ENCODE measurements around the gene NT5E.
"Not testable (repeated sequence)": the region's sequence is repeated elsewhere in the genome, so short reads cannot be mapped to it uniquely, and the experiment has no call there.

NT5E gene

DNA sequence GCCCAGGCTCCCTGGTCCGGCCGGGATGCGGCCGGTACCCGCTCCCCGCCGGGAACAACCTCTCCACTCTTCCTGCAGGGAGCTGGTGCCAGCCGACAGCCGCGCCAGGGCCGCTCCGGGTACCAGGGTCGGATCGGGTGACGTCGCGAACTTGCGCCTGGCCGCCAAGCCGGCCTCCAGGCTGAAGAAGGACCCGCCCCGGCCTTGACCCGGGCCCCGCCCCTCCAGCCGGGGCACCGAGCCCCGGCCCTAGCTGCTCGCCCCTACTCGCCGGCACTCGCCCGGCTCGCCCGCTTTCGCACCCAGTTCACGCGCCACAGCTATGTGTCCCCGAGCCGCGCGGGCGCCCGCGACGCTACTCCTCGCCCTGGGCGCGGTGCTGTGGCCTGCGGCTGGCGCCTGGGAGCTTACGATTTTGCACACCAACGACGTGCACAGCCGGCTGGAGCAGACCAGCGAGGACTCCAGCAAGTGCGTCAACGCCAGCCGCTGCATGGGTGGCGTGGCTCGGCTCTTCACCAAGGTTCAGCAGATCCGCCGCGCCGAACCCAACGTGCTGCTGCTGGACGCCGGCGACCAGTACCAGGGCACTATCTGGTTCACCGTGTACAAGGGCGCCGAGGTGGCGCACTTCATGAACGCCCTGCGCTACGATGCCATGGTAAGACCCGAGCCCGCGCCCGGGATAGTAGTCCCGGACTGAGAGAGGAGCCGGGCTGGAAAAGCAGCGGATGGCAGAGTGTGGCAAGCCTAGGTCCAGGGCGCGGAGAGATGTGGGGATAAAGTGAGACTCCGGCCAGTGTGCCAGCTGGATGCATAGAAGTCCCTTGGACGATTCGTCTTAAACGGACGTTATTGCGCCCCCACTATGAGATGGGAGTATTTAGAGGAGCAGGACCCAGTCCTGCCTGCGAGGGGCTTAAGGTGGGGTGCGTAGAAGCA, at the start of gene NT5E:
TSS of gene NT5E (plus strand) at position 266 of the 942 bp plus-strand sequence. CDS start at position 323, 57 bp downstream.
- peak; percentile 46 to 77 for DNase-seq (ENCODE audit: low spot score in 2 of 2)
- peaks cover 16% of the 10 kb centered on the region for H3K36me3 Mint-ChIP-seq
- H3K4me1 Mint-ChIP-seq, result peaks cover 55% of the 10 kb centered on the region
- no peaks in the 10 kb centered on the region for H3K9me3 Mint-ChIP-seq
- H3K27ac Mint-ChIP-seq, result peak within 1 kb of the TSS; percentile 97
- peak within 1 kb of the TSS; percentile 99 for H3K4me3 Mint-ChIP-seq
- ATAC-seq, result peak; percentile 83

DNA sequence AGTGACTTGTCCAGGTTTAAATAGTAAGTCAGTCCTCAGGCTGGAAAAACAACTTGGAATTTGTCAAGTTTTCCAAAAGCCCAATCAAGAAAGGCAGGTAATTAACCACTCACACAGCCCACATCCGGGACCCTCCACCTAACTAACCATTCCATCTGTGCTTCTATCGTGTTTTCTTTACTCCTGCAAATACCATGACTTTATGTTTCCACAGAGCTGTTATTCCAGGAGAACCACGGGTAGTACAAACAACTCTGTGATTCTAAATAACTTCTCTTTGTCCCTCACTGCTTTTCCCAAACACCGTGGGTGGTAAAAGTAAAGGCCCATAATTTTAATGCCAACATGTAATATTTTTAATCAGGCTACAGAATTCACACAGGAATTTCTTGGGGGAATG, 49.6 kb upstream of the NT5E start:
- Mint-ChIP-seq H3K27ac (no peak overlapping the region), H3K4me3 (no peak overlapping the region), H3K9me3 (no peaks in the 10 kb centered on the region), H3K36me3 (no peaks in the 10 kb centered on the region), H3K4me1 (peaks cover 22% of the 10 kb centered on the region)
- ATAC-seq (no peak), DNase-seq (ENCODE audit: low spot score in 2 of 2) (no peak)

DNA sequence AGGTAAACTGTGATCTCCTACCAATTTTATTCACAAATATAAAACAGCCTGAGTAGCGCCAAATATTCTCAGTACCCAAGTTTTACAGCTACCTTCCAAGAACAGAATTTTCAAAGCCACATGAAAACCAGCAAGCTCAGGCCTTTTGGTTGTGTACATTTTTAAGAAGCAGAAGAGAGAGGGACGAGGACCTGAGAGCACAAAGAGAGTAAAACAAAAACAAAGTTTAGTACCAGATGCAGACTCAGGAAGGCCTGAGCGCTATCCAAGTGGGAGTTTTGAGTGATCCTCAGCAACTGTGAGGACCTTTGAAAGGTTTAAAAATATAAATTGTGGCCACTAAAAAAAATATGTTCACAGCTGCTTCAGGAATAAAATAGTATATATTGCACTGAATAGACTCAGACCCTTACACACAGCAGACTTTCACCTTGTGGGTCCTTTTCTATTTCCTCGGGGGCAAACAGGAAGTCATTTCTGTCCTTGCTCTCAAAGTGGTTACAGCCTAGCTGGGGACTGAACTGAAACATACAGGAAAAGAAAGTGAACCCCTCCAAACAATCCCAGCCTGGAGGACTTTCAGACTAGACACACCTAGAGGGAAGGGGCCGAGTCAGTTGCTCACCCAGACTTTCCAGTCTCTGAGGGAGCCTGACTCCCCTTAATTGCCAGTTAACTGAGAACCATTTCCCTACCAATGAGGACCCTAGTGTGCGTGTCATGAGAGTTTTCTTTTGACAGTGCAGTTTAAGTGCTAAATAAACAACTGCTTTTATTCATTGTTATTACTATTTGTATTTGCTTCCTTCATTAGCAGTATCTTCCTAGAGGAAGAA, 48.5 kb upstream of the NT5E start:
- no peak overlapping the region for H3K4me3 Mint-ChIP-seq
- no peak for DNase-seq (ENCODE audit: low spot score in 2 of 2)
- H3K27ac Mint-ChIP-seq, result peak overlapping the region; percentile 75
- H3K9me3 Mint-ChIP-seq, result no peaks in the 10 kb centered on the region
- peaks cover 29% of the 10 kb centered on the region for H3K4me1 Mint-ChIP-seq
- ATAC-seq, result peak; percentile 49
- no peaks in the 10 kb centered on the region for H3K36me3 Mint-ChIP-seq

DNA sequence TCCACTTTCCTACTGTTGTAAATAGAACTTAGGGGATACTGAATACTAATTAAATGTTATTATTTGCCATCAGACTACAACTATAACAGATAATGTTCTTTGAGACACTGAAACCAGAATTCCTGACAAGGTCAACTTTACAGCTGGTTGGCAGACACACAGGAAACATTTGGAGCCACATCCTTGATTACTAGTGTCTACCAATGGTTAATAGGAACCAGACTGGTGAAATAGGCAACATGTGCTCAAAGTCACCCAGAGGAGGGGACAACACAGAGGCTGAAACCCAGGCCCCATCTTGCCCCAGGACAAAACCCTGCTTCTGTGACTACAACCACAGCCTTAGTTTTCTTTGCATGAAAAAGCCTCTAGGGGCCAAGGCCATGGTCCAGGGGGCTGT, 47.8 kb upstream of the NT5E start:
- ATAC-seq, result no peak
- H3K9me3 Mint-ChIP-seq, result no peaks in the 10 kb centered on the region
- DNase-seq (ENCODE audit: low spot score in 2 of 2), result no peak
- H3K27ac Mint-ChIP-seq, result peak overlapping the region; percentile 75
- no peak overlapping the region for H3K4me3 Mint-ChIP-seq
- H3K36me3 Mint-ChIP-seq, result no peaks in the 10 kb centered on the region
- peaks cover 33% of the 10 kb centered on the region for H3K4me1 Mint-ChIP-seq

DNA sequence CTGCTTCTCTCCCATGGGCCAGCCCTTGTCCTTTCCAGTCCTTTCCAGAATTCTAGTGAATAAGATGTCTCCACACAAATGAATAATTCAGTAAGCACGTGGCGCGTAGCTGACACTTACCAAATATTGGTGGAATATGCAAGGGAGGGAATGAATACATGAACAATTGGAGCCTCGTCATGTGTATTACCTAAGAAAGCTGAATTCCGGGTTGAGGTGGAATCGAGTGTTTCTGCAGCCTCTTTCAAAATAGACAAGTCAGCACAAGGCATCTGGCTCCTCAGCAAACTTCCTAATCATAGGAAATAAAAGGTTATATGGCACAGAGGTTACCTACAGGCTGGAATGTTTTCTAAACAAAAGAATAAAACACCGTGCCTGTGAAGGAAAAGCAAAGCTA, 47.0 kb upstream of the NT5E start:
- H3K4me1 Mint-ChIP-seq, result peaks cover 37% of the 10 kb centered on the region
- H3K36me3 Mint-ChIP-seq, result no peaks in the 10 kb centered on the region
- no peak overlapping the region for H3K4me3 Mint-ChIP-seq
- H3K9me3 Mint-ChIP-seq, result no peaks in the 10 kb centered on the region
- DNase-seq (ENCODE audit: low spot score in 2 of 2) (no peak), ATAC-seq (no peak)
- H3K27ac Mint-ChIP-seq, result peak overlapping the region; percentile 75

DNA sequence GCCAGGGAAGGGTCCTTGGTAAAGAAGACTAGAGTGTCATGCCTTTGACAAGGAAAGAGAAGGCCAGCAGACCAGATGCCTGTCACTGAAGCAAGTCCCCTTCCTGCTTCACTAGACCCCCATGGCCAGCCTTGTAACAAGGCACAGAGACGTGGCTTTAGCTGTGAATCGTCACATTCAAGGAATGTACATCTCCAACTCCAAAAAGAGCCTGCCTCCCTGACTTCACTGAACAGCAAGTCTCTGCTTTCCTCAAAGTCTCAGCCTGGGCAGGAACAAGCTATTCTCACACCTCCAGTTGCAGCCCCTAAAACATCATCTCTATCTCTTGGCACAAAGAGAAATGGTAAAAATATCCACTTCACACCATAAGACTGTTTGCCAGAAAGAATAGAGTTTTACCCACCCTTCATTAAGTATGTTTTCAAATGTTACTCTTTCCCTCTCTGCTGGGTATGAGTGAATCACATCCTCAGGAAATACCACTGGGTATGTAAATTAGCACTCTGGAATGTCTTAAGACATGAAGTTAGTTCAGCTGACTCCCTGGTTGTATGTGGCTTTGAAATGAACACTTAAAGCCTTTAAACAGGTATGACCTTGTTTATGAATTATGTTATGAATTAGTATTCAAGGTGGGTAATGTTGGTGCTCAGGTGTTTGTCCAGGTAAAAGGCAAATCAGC, 46.4 kb upstream of the NT5E start:
- H3K4me1 Mint-ChIP-seq, result peaks cover 37% of the 10 kb centered on the region
- no peaks in the 10 kb centered on the region for H3K36me3 Mint-ChIP-seq
- no peaks in the 10 kb centered on the region for H3K9me3 Mint-ChIP-seq
- H3K4me3 Mint-ChIP-seq, result no peak overlapping the region
- no peak for DNase-seq (ENCODE audit: low spot score in 2 of 2)
- peak overlapping the region; percentile 75 for H3K27ac Mint-ChIP-seq
- peak; percentile 50 for ATAC-seq

DNA sequence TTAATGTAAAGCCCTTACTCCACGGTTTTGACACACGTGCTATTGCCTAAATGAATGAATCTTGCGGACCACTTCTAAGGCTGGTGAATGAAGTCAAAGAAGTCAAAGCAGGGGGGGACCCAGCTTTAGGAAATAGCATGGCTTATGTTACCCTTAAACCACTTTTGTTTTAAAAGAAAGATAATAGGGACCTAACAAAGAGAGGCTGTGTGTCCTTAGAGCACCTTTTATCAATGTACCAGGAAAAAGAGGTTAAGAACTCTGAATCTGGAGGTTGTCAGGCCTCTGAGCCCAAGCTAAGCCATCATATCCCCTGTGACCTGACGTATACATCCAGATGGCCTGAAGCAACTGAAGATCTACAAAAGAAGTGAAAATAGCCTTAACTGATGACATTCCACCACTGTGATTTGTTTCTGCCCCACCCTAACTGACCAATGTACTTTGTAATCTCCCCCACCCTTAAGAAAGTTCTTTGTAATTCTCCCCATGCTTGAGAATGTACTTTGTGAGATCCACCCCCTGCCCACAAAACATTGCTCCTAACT, 45.8 kb upstream of the NT5E start:
- H3K4me1 Mint-ChIP-seq, result peaks cover 37% of the 10 kb centered on the region

DNA sequence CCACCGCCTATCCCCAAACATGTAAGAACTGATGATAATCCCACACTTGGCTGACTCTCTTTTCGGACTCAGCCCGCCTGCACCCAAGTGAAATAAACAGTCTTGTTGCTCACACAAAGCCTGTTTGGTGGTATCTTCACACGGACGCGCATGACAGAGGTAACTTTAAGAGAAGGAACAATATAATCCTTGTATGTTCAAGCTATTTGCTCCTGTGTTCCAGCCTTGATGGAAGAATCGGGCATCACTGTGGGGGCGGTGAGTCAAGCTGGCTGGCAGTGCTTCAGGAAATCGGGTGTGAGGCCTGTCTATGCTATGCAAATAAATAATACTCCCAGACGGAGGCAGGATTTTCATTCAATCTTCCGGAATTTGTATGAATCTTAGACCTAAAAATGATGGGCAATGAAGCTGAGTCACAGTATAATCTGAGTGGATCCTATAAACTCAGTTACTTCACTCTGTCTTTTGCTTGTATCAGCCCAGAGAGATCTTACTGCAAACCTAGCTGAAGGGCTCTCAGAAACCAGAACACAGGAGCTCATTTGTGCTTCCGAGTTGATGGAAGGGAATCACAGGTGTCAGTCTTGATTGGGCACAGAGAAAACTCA, 45.2 kb upstream of the NT5E start:
- DNase-seq (ENCODE audit: low spot score in 2 of 2), result no peak
- ATAC-seq, result no peak
- peaks cover 37% of the 10 kb centered on the region for H3K4me1 Mint-ChIP-seq
- no peak overlapping the region for H3K4me3 Mint-ChIP-seq
- H3K36me3 Mint-ChIP-seq, result no peaks in the 10 kb centered on the region
- H3K9me3 Mint-ChIP-seq, result no peaks in the 10 kb centered on the region
- no peak overlapping the region for H3K27ac Mint-ChIP-seq

More for the DNA sequence above, 45.8 kb upstream of the NT5E start:
- H3K9me3 Mint-ChIP-seq; H3K4me3 Mint-ChIP-seq; DNase-seq (ENCODE audit: low spot score in 2 of 2); ATAC-seq; H3K36me3 Mint-ChIP-seq: not testable (repeated sequence)
- peak overlapping the region; percentile 75 for H3K27ac Mint-ChIP-seq

DNA sequence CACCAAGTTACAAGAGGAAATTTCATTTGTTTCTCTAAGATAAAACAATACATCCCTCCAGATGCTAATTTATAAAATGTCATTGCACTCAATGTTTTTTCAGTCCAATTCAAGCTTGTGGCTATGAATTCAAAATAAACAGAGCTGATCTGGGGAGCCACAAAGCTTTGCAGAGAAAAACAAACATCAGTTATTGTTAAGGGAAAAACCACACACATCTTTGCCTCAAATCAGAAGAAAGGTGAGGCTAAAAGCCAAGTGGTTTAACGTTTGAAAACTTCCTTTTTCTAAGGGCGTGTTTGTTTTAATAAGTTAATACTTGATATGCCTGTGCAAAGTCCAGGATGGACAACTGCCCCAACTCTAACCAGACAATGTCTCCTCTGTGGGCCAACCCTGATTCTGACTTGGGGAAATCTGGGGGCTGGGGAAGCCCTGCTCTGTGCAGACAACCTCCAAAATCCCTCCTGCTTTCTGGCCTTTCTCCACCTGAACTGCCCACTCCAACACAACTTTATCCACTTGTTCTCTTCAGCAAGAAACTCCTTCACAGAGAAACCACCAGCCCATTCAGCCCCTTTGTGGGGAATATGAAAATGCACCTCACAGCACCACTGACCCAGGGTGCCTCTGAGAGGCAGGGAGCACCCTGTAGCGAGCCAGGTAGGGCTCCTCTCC, 44.6 kb upstream of the NT5E start:
- ATAC-seq (no peak), DNase-seq (ENCODE audit: low spot score in 2 of 2) (no peak)
- Mint-ChIP-seq H3K4me1 (peaks cover 37% of the 10 kb centered on the region), H3K27ac (peak overlapping the region; percentile 77), H3K4me3 (no peak overlapping the region), H3K36me3 (no peaks in the 10 kb centered on the region), H3K9me3 (no peaks in the 10 kb centered on the region)

DNA sequence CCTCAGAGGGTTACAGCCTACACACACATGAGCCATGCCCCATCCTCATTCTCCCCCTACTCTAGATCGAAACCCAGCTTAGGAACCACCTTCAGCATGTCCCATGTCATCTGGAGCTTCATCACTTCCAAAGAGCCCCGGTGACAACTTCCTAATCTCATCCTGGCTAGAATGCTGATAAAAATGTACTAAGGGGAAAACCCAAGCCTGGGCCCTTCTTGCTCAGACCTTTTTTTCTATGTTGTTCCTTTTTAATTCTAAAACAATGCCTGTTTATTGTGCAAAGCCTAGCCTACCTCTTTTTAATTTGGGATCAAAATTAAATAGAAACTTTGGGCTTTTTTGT, 44.1 kb upstream of the NT5E start:
- H3K4me3 Mint-ChIP-seq, result no peak overlapping the region
- no peaks in the 10 kb centered on the region for H3K9me3 Mint-ChIP-seq
- H3K36me3 Mint-ChIP-seq, result no peaks in the 10 kb centered on the region
- DNase-seq (ENCODE audit: low spot score in 2 of 2) (no peak), ATAC-seq (no peak)
- peaks cover 37% of the 10 kb centered on the region for H3K4me1 Mint-ChIP-seq
- peak overlapping the region; percentile 77 for H3K27ac Mint-ChIP-seq

DNA sequence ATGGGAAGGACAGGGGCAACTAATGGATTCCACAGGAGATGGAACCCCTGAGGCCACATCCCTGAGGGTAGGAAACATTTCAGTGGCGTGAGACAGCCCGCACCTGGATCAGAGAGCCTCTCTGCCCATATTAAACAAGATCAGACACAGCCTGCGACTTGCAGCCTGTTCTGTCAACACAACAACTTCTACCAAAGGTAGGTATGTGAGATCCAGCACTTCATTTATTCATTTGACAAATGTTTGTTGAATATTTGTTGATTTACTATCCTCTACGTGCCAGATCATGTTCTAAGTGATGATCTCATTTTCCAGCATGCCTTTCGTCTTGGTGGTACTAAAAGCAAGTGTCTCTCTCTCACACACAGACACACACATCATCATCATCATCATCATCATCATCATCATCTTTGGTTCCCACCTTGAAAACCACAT, 43.2 kb upstream of the NT5E start:
- peaks cover 37% of the 10 kb centered on the region for H3K4me1 Mint-ChIP-seq

DNA sequence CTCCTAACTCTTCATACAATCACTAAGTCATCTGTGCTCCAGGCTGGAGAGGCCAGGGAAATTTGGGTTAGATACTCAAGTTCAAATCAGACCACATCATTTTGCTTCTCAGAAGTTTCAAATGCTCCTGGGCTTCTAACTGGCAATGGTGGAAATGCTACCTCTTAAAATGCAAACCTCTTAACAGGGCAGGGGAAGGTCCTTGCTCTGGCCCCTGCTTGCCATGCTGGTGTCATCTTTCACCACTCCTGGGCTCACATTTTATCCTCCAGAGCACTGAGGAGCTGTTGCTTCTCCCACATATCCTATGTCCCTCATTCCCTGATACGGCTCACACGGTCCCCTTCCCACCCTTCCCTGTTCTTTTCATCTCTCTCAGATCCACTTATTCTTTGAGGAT, 41.8 kb upstream of the NT5E start:
- H3K27ac Mint-ChIP-seq, result no peak overlapping the region
- no peak for DNase-seq (ENCODE audit: low spot score in 2 of 2)
- ATAC-seq, result no peak
- H3K4me1 Mint-ChIP-seq, result peaks cover 37% of the 10 kb centered on the region
- no peak overlapping the region for H3K4me3 Mint-ChIP-seq
- no peaks in the 10 kb centered on the region for H3K36me3 Mint-ChIP-seq
- H3K9me3 Mint-ChIP-seq, result no peaks in the 10 kb centered on the region

More for the DNA sequence above, 43.2 kb upstream of the NT5E start:
- H3K4me3 Mint-ChIP-seq, result no peak overlapping the region
- no peak for ATAC-seq
- H3K36me3 Mint-ChIP-seq, result no peaks in the 10 kb centered on the region
- H3K27ac Mint-ChIP-seq, result no peak overlapping the region
- no peaks in the 10 kb centered on the region for H3K9me3 Mint-ChIP-seq
- no peak for DNase-seq (ENCODE audit: low spot score in 2 of 2)

DNA sequence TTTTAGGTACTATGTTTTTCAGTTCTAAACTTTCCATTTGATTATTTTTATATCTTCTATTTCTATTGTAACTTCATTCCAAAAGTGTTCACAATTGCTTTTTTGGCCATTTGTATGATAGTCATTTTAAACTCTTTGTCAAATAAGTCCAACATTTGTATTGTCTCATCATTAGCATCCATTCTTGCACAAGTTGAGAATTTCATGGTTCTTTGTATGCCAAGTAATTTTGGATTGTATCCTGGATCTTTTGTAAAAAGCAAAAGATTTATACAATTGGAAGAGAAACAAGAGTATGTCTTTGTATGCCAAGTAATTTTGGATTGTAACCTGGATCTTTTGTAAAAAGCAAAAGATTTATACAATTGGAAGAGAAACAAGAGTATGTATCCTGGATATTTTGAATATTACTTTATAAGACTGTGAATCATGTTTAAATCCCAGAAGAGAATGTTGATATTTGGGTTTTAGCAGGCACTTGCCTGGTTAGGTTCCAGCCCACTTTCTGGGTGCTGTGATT, 36.9 kb upstream of the NT5E start:
- H3K4me3 Mint-ChIP-seq, result no peak overlapping the region
- no peaks in the 10 kb centered on the region for H3K9me3 Mint-ChIP-seq
- no peaks in the 10 kb centered on the region for H3K36me3 Mint-ChIP-seq
- H3K4me1 Mint-ChIP-seq, result peaks cover 17% of the 10 kb centered on the region
- no peak overlapping the region for H3K27ac Mint-ChIP-seq
- no peak for DNase-seq (ENCODE audit: low spot score in 2 of 2)
- ATAC-seq, result no peak

DNA sequence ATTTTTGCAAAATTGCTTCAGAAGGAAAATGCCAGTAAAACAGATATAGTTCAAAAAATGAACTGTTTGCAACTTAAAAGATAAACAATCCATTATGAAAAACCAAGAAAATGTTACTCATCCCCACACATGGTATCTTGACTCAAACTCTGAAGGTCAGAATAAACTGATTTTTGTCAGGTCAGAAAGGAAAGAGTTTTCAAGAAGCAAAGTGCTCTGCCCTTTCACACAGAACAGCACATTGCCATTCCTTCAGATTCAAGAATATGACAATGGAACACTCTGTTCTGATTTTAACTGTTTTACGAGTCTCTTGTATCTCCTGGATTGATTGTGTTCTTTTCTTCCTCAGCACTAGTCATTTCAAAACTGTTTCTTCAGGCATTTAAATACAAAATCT, 33.8 kb upstream of the NT5E start:
- H3K4me1 Mint-ChIP-seq, result peaks cover 17% of the 10 kb centered on the region
- ATAC-seq (peak; percentile 61), DNase-seq (ENCODE audit: low spot score in 2 of 2) (no peak)
- no peaks in the 10 kb centered on the region for H3K36me3 Mint-ChIP-seq
- H3K4me3 Mint-ChIP-seq, result peak overlapping the region; percentile 4
- H3K9me3 Mint-ChIP-seq, result no peaks in the 10 kb centered on the region
- no peak overlapping the region for H3K27ac Mint-ChIP-seq

Measured in stimulated activated effector memory CD8-positive, alpha-beta T cell treated with anti-CD3 and anti-CD28 coated beads, Interleukin-12 subunit alpha, Interleukin-12 subunit beta, amount 100 ng/mL, for 72 hours (primary cell).